Erythroblast (primary cell): ENCODE results near the gene ZNF180.

Source experiments
- DNase-seq, 2 experiments: peaks; one replicate each; lab custom pipeline; 2025; lab: John Stamatoyannopoulos, UW
- GATA1 ChIP-seq: IDR thresholded peaks from 2 replicates; pipeline ENCODE4 v1.6.1; 2011; ENCODE audit warnings: low read depth, mild to moderate bottlenecking, control low read depth, low read length, moderate library complexity
- POLR2A ChIP-seq: IDR thresholded peaks from 2 replicates; pipeline ENCODE4 v1.6.1; 2011; ENCODE audit warnings: mild to moderate bottlenecking, low read length

ZNF180 gene

DNA sequence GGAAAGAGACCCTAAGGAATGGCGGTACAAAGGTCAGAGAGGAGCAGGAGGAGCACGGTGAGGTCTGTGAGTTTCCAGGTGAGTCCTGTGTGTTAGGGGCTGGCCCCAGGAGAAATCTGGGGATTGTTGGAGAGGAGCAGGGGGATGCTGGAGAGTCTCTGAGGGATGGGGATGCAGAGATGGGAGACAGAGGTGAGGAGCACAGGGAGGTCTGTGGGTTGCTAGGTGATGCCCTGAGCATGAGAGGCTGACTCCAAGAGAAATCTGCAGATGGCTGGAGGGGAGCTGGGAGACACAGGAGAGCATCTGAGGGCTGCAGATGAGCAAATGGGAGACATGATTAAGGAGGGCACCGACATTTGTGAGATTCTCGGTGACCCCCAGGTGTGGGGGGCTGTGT lies 48.0 kb downstream of the ZNF180 start:
- DNase-seq, result no peak
- TF ChIP-seq POLR2A (no peak), GATA1 (no peak)

DNA sequence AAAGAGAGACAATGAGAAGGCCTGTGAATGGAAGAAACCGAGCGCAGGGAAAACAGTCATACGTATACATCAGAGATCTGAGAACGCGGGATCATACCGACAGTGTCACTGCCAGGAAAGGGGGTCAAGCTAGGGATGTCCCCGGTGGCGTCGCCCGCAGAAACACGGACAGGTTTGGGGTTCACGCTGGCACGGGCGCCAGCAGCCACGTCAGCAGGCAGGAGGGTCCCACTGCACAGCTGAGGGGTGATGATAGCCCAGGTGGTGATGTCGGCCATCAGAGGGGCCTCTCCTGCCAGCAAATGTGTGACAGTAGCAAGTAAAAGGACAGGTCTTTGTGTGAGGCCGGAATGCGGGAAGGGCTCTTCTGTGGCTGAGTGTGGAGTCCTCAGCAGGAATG lies 48.6 kb downstream of the ZNF180 start:
- TF ChIP-seq GATA1, result no peak
- no peak for TF ChIP-seq POLR2A
- DNase-seq, result no peak

- DNase-seq, result peak; percentile 89 to 95
- no peak for TF ChIP-seq POLR2A
- no peak for TF ChIP-seq GATA1
These were observed 52.2 kb downstream of the ZNF180 start, which contains the start of gene ZNF229 for GRCh38 chr19:44447916-44448674. Gene ZNF229 (minus strand): TSS chr19:44448472. CDS start chr19:44442847, 5,625 bp downstream.

- TF ChIP-seq POLR2A (no peak), GATA1 (no peak)
- DNase-seq, result no peak
These were observed 61.9 kb downstream of the ZNF180 start for GRCh38 chr19:44438441-44438840.

GRCh38 chr19:44435441-44435840 lies 64.9 kb downstream of the ZNF180 start:
- TF ChIP-seq GATA1 (no peak), POLR2A (no peak)
- no peak for DNase-seq

- TF ChIP-seq POLR2A (no peak), GATA1 (no peak)
- DNase-seq, result no peak
These were observed 69.4 kb downstream of the ZNF180 start for GRCh38 chr19:44430956-44431355.
